Measurements from ENCODE around the gene TOP2A. TPM values are rescaled to one million over a fixed set of nuclear protein-coding genes. Genes with fewer than 3 reads are reported as not detected.
A peak's percentile ranks its signal among the peaks of the same experiment; 100 is the strongest.

Gene TOP2A
- total RNA-seq, 1 experiment from 2014 or later, result 230 TPM

DNA sequence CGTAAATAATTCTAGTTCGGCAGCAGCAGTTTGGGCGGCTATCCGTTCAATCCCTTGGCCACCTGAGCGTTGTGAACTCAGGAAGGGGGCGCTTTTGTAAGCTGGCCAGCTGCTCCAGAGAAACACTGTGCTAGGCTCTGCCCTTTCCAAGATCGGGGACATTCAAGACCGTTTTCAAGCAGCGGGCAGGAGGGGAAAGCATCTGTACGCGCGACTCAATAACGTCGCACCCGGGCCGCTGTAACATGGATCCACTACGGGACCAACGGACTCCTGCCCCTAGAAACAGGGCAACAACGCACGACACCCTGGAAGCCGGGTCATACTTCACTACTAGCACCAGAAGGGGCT, 463 bp downstream of the TOP2A start:
- peaks cover 0 to 2% of the 10 kb centered on the region in 2 experiments; a peak in 1 of 5 replicates for H3K9me3 Mint-ChIP-seq

More for the DNA sequence above, 463 bp downstream of the TOP2A start:
- Histone ChIP-seq H3K79me2 (ENCODE audit: insufficient read depth, low read length) (peaks cover 5% of the 10 kb centered on the region; the same call in 1 of the 2 replicates), H3K23me2 (ENCODE audit: insufficient read length, low read depth, low read length, poor library complexity, severe bottlenecking) (peaks cover 9% of the 10 kb centered on the region), H4K5ac (ENCODE audit: insufficient read length, low read depth, low read length) (no peak overlapping the region), H3T11ph (ENCODE audit: low read length) (no peak overlapping the region), H3K4me2 (ENCODE audit: insufficient read depth, insufficient read length, low read length) (peak overlapping the region; percentile 91), H3K27me3 (ENCODE audit: insufficient read depth, low read length) (no peaks in the 10 kb centered on the region), H4K8ac (replicated peaks; ENCODE audit: insufficient read length, low read depth, low read length) (no peak overlapping the region), H3K4me1 (ENCODE audit: insufficient read depth, low read length) (no peaks in the 10 kb centered on the region), H2BK5ac (ENCODE audit: insufficient read length, low read length) (no peak overlapping the region), H3K9me3 (ENCODE audit: control insufficient read depth, low read depth, low read length) (no peaks in the 10 kb centered on the region), H4K20me1 (ENCODE audit: control insufficient read depth, insufficient read depth, insufficient read length) (no peaks in the 10 kb centered on the region), H2AFZ (ENCODE audit: low read length) (no peak overlapping the region), H3K14ac (ENCODE audit: insufficient read depth, low read length) (peak overlapping the region; percentile 72), H3K23ac (ENCODE audit: insufficient read length, low read depth, low read length) (no peak overlapping the region), H2BK15ac (ENCODE audit: low read depth, low read length) (no peak overlapping the region), H2BK20ac (ENCODE audit: low read depth, low read length, poor library complexity, severe bottlenecking) (no peak overlapping the region), H3K27ac (ENCODE audit: insufficient read length, low read depth, low read length) (no peak overlapping the region), H3K18ac (ENCODE audit: insufficient read length, low read depth, low read length) (peak overlapping the region; percentile 88), H2BK120ac (ENCODE audit: low read depth, low read length, poor library complexity, severe bottlenecking) (peak overlapping the region; percentile 78), H2BK12ac (ENCODE audit: insufficient read length, low read depth, low read length) (no peak overlapping the region), H4K91ac (ENCODE audit: insufficient read length, low read depth, low read length) (no peak overlapping the region), H3K4ac (ENCODE audit: low read depth, low read length) (no peak overlapping the region), H2AK5ac (ENCODE audit: insufficient read length, low read length) (no peak overlapping the region), H3K9ac (ENCODE audit: extremely low read depth, insufficient read length, low read length) (peak overlapping the region; percentile 63), H3K79me1 (ENCODE audit: insufficient read depth, low read depth, low read length, poor library complexity, severe bottlenecking) (no peaks in the 10 kb centered on the region), H3K56ac (ENCODE audit: insufficient read length, low read depth, low read length) (no peak overlapping the region)
- no CpG with 5 or more reads among the region's 21 CpGs for WGBS (ENCODE audit: extremely low coverage, insufficient read length, low lambda C conversion rate)
- H3K27me3 Mint-ChIP-seq (ENCODE audit: low read depth), result no peaks in the 10 kb centered on the region
- peak overlapping the region; percentile 74 to 98 (median 92); a peak in 6 of 7 replicates for H3K27ac Mint-ChIP-seq
- TF ChIP-seq, protein P1, sequence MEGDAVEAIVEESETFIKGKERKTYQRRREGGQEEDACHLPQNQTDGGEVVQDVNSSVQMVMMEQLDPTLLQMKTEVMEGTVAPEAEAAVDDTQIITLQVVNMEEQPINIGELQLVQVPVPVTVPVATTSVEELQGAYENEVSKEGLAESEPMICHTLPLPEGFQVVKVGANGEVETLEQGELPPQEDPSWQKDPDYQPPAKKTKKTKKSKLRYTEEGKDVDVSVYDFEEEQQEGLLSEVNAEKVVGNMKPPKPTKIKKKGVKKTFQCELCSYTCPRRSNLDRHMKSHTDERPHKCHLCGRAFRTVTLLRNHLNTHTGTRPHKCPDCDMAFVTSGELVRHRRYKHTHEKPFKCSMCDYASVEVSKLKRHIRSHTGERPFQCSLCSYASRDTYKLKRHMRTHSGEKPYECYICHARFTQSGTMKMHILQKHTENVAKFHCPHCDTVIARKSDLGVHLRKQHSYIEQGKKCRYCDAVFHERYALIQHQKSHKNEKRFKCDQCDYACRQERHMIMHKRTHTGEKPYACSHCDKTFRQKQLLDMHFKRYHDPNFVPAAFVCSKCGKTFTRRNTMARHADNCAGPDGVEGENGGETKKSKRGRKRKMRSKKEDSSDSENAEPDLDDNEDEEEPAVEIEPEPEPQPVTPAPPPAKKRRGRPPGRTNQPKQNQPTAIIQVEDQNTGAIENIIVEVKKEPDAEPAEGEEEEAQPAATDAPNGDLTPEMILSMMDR (conservative IDR thresholded peaks at IDR 0.05), result no peak; the same call in 2 of the 3 replicates
- peak overlapping the region; percentile 97 to 99 for H3K4me3 Mint-ChIP-seq
- peak; percentile 51 for DNase-seq
- H3K4me1 Mint-ChIP-seq, result peaks cover 31 to 39% of the 10 kb centered on the region in 2 experiments
- H3K36me3 Mint-ChIP-seq (ENCODE audit: insufficient read depth in 1 of 3, low read depth in 3 of 3), result peaks cover 32 to 37% (median 32%) of the 10 kb centered on the region in 3 experiments
